KMS-11 (cell line): ENCODE results near the gene CRYBG3.

Experiments
- H2AFZ ChIP-seq: fragments of 200-600 bp; sonication (generic); 2 replicates; pipeline ENCODE4 v1.6.1; 2016; ENCODE audit warnings: antibody characterized with exemption, mixed run types, low read depth
- H3K27ac ChIP-seq: fragments of 200-600 bp; sonication (generic); 2 replicates; pipeline ENCODE4 v1.6.1; 2016; ENCODE audit warnings: mild to moderate bottlenecking, mixed run types
- H3K27me3 ChIP-seq: fragments of 200-600 bp; sonication (generic); 2 replicates; pipeline ENCODE4 v1.6.1; 2017; ENCODE audit warnings: mild to moderate bottlenecking, low read depth, mixed run types, moderate library complexity; ENCODE audit not compliant: insufficient read depth
- H3K36me3 ChIP-seq: fragments of 200-600 bp; sonication (generic); 2 replicates; pipeline ENCODE4 v1.6.1; 2017; ENCODE audit warnings: mild to moderate bottlenecking, mixed run types; ENCODE audit not compliant: insufficient read depth
- H3K4me1 ChIP-seq: fragments of 200-600 bp; sonication (generic); 2 replicates; pipeline ENCODE4 v1.6.1; 2016; ENCODE audit warnings: mild to moderate bottlenecking, low read depth, mixed run types; ENCODE audit not compliant: poor library complexity, severe bottlenecking
- H3K4me2 ChIP-seq: fragments of 200-600 bp; sonication (generic); 2 replicates; pipeline ENCODE4 v1.7.0; 2016; ENCODE audit warnings: mild to moderate bottlenecking, mixed run types
- H3K4me3 ChIP-seq: fragments of 200-600 bp; sonication (generic); IDR thresholded peaks from 2 replicates; pipeline ENCODE4 v1.6.1; 2017; ENCODE audit warnings: low read depth, low read length, mixed read lengths; ENCODE audit not compliant: insufficient read depth
- H3K79me2 ChIP-seq: fragments of 200-600 bp; sonication (generic); 2 replicates; pipeline ENCODE4 v1.6.1; 2016; ENCODE audit warnings: low read depth, mixed run types; ENCODE audit not compliant: insufficient read depth
- H3K9ac ChIP-seq: fragments of 200-600 bp; sonication (generic); 2 replicates; pipeline ENCODE4 v1.6.1; 2016; ENCODE audit warnings: mild to moderate bottlenecking, mixed run types
- H4K20me1 ChIP-seq: fragments of 200-600 bp; sonication (generic); 2 replicates; pipeline ENCODE4 v1.6.1; 2016; ENCODE audit warnings: mild to moderate bottlenecking, mixed run types; ENCODE audit not compliant: insufficient read depth
- TF ChIP-seq, protein P1 (sequence below): fragments of 200-600 bp; sonication (generic); conservative IDR thresholded peaks from 2 replicates; pipeline ENCODE4 v1.6.1; 2017; ENCODE audit warnings: low read depth, mild to moderate bottlenecking, antibody characterized with exemption, low read length, moderate library complexity, mixed read lengths

CRYBG3 gene

DNA sequence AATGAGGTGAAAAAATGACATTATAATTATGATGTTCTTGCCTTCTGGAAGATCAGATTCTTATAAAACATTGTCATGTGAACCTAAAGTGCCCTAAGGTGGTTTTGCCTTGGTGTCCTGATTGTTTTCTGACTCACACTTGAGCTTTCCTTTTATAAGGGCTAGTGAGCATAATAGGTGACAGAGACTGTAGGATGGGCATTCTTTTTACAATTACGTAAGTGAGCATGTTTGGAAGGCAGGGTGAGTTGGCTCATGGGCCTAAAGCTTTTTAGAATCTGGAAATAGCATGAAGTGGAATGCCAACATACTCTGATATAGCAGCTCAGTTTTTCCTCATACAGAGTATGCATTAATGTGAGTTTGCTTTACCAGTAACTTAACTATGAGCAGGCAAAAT is 41.2 kb downstream of the CRYBG3 start:
- Histone ChIP-seq H3K4me3 (no peak overlapping the region), H3K27me3 (no peaks in the 10 kb centered on the region), H2AFZ (no peak overlapping the region), H3K4me1 (no peaks in the 10 kb centered on the region), H3K27ac (no peak overlapping the region), H3K9ac (no peak overlapping the region), H3K36me3 (no peaks in the 10 kb centered on the region), H4K20me1 (no peaks in the 10 kb centered on the region), H3K4me2 (no peak overlapping the region), H3K79me2 (no peaks in the 10 kb centered on the region)
- TF ChIP-seq, protein P1, sequence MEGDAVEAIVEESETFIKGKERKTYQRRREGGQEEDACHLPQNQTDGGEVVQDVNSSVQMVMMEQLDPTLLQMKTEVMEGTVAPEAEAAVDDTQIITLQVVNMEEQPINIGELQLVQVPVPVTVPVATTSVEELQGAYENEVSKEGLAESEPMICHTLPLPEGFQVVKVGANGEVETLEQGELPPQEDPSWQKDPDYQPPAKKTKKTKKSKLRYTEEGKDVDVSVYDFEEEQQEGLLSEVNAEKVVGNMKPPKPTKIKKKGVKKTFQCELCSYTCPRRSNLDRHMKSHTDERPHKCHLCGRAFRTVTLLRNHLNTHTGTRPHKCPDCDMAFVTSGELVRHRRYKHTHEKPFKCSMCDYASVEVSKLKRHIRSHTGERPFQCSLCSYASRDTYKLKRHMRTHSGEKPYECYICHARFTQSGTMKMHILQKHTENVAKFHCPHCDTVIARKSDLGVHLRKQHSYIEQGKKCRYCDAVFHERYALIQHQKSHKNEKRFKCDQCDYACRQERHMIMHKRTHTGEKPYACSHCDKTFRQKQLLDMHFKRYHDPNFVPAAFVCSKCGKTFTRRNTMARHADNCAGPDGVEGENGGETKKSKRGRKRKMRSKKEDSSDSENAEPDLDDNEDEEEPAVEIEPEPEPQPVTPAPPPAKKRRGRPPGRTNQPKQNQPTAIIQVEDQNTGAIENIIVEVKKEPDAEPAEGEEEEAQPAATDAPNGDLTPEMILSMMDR = no peak

DNA sequence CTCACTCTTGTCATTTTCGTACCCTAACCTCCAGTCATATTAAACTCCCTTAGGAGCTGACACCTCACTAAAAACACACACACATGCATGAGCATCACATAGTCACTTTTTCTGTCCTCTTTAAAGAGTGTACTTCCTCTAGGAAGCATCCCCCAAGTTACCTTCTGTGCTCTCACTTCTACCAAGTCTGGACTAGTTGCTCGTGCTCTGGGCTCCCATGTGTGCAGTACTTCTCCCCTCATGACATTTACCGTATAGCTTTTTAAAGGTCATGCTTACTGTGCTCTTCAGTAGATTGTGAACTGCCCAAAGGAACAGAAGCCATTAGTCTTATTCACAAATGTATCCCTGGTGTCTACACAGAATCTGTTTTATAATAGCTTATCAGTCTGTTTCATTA is 42.0 kb downstream of the CRYBG3 start:
- no peaks in the 10 kb centered on the region for H3K4me1 ChIP-seq
- no peak overlapping the region for H3K27ac ChIP-seq
- no peak overlapping the region for H3K4me2 ChIP-seq
- no peaks in the 10 kb centered on the region for H3K27me3 ChIP-seq
- no peak overlapping the region for H2AFZ ChIP-seq
- H4K20me1 ChIP-seq = no peaks in the 10 kb centered on the region
- no peak overlapping the region for H3K9ac ChIP-seq
- TF ChIP-seq, protein P1 = no peak
- H3K36me3 ChIP-seq = no peaks in the 10 kb centered on the region
- H3K4me3 ChIP-seq = no peak overlapping the region
- H3K79me2 ChIP-seq = no peaks in the 10 kb centered on the region

DNA sequence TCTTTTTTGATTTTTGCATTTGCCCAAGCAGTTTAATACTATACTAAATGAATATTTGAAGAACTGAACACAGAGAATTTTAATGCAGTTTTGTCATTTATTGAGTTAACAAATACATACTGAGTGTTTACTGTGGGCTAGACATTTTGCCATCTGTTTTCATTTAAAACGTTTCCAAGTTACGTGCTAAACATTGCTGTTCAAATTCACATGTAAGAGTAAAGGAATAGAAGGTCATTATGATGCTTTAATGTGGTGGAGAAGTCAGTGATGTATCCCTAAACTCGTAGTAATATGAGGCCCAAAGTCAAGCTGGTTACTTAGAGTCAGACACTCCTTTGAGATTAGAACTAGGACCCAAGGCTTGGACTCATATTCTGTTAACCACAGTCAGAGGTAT is 49.4 kb downstream of the CRYBG3 start:
- H3K4me2 ChIP-seq = no peak overlapping the region
- no peak overlapping the region for H3K27ac ChIP-seq
- no peaks in the 10 kb centered on the region for H3K27me3 ChIP-seq
- H3K79me2 ChIP-seq = no peaks in the 10 kb centered on the region
- no peaks in the 10 kb centered on the region for H3K4me1 ChIP-seq
- TF ChIP-seq, protein P1 = no peak
- no peak overlapping the region for H3K9ac ChIP-seq
- no peaks in the 10 kb centered on the region for H3K36me3 ChIP-seq
- H2AFZ ChIP-seq = no peak overlapping the region
- H3K4me3 ChIP-seq = no peak overlapping the region
- H4K20me1 ChIP-seq = no peaks in the 10 kb centered on the region

DNA sequence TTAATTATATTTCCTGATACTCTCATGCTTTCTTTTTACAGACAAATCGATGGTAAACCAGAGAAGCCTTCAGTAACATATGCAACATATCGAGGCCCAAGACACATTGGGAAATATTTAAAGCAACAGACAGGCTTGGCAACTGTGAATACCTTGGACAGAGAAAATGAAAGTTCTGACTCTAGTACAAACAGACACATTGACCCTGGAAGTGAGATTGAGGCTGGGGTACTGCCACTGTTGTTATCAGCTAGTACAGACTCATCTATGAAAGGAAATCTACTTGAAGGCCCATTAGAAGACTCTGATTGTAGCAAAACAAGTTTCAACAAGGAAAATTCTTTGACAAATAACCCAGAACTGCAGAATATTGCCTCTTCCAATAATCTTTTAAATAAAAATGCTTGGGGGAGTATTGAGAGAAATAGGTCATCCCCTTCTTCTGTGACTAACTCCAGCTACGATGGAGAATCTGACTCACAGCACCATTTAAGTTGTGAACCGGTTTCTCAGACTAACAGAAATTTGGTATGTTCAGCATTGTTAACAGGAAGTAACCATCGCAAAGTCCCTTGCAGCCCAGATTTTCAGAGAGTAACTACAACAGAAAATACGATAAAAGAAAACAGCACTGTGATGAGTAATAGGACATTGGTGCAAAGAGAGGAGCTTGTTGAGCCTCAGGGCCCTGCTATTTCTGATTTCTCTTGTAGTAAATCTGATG is 50.2 kb downstream of the CRYBG3 start:
- H2AFZ ChIP-seq = no peak overlapping the region
- no peak overlapping the region for H3K4me2 ChIP-seq
- no peaks in the 10 kb centered on the region for H4K20me1 ChIP-seq
- H3K36me3 ChIP-seq = no peaks in the 10 kb centered on the region
- no peaks in the 10 kb centered on the region for H3K4me1 ChIP-seq
- H3K27me3 ChIP-seq = no peaks in the 10 kb centered on the region
- no peak overlapping the region for H3K4me3 ChIP-seq
- H3K27ac ChIP-seq = no peak overlapping the region
- TF ChIP-seq, protein P1 = no peak
- no peak overlapping the region for H3K9ac ChIP-seq
- H3K79me2 ChIP-seq = no peaks in the 10 kb centered on the region
